ENCODE measurements around the gene MICAL1.

The MICAL1 gene, protein sequence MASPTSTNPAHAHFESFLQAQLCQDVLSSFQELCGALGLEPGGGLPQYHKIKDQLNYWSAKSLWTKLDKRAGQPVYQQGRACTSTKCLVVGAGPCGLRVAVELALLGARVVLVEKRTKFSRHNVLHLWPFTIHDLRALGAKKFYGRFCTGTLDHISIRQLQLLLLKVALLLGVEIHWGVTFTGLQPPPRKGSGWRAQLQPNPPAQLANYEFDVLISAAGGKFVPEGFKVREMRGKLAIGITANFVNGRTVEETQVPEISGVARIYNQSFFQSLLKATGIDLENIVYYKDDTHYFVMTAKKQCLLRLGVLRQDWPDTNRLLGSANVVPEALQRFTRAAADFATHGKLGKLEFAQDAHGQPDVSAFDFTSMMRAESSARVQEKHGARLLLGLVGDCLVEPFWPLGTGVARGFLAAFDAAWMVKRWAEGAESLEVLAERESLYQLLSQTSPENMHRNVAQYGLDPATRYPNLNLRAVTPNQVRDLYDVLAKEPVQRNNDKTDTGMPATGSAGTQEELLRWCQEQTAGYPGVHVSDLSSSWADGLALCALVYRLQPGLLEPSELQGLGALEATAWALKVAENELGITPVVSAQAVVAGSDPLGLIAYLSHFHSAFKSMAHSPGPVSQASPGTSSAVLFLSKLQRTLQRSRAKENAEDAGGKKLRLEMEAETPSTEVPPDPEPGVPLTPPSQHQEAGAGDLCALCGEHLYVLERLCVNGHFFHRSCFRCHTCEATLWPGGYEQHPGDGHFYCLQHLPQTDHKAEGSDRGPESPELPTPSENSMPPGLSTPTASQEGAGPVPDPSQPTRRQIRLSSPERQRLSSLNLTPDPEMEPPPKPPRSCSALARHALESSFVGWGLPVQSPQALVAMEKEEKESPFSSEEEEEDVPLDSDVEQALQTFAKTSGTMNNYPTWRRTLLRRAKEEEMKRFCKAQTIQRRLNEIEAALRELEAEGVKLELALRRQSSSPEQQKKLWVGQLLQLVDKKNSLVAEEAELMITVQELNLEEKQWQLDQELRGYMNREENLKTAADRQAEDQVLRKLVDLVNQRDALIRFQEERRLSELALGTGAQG

DNA sequence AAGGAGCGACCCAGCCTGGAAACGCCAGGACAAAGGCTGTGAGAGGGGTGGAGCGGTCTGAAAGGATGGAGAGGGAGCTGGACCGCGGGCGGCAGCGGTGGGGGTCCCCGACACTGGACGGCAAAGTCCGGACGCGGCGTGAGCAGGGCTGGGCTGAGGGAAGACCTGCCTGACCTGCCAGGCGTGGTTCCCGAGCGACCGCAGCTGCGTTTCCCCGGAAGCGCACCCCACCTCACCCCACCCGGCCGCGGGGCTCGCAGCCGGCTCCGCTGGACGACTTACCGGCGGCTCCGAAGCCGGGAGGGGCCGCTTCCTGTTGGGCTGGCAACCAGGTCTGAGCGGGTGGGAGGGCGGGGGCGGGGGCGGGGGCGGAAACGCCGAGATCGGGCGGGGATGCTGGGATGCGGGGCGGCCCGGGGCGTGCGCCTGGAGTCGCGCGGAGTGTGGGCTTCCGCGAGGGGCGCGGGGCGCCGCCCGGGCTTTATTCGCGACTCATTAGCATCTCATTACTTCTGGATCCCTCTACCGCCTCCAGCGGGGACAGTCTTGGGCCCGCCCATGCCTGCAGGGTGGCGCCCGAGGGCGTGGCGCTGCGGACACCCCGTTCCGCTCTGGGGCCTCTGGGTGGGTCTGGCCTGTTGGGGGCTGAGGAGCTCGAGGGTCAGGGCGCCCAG, at the start of gene MICAL1:
Gene MICAL1 (minus strand): TSS at position 336 of the 674 bp plus-strand sequence. CDS start 1,576 bp downstream, outside the sequence.
- DNase-seq (ENCODE audit: low spot score), result peak; percentile 77

DNA sequence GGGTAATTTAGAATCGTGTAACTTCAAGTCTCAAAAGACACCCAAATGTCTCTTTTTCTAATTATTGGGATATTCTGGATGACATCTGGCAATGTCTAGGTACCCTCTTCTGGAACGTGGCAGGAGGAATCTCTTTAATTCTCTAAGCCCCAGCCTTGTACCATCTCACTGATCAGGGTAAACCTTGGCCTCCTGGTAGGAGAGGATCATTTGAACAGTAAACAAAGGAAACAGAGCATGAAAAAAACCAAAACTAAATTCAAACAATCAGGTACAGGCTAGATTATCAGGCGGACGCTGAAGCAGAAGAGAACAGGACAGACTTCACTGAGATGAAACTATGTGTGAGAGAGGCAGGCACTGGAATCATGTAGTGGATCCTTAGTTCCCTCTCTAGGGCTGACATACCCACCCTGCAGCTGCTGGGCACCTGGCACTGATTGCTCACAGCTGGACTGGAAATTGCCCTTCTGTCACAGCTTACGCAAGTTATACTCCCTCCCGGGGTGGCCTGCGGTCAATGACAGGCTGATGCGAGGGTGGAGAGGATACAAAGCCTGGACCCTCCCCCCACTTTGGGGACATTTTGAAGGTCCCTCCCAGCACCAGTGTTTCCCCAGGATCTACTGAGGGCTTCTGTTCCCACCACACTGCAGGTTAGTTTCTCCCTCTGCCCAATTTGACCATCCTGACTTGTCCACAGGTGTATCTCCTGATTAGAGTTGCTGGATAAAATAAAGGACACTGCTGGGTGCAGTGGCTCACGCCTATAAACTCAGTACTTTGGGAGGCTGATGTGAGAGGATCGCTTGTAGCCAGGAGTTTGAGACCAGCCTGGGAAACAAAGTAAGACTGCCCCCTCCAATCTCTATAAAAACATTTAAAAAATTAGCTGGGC, 48.0 kb upstream of the MICAL1 start:
- no peak for DNase-seq (ENCODE audit: low spot score)

DNA sequence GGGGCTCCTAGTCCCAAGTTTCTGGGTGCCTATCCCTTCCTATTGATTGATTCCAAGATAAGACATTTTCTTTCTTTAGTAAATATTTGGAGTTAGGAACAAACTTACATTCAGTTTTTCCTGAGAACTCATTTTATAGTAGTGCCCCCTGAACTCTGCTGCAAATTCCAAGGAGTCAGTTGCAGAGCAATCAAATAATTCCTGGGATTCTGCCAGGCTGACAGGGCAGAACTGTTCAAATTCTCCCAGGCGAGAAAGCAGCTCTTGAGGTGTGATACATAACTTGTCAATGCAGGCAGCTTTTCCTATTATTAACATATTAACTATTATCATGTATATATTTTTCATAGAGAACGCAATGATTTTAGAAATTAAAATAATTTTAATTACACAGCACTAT, 43.4 kb upstream of the MICAL1 start:
- DNase-seq (ENCODE audit: low spot score), result no peak

DNA sequence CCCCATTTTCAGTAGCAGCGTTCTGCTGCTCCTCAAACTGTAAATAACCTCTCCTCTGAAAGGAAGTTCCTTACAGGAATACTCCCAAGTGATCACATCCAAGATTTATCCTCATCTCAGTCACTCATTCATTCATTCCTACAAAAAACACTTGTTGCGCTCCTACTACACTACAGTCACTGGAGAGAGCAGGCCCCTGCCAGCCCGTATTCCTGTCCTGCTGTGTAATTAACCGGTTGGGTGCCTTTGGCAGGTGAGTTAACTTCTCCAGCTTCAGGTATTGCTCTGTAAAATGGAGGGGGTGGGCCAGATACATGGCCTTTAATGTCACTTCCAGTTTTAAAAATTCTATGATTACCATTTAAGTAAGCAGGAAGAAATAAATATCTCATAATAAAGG, 42.5 kb upstream of the MICAL1 start:
- DNase-seq (ENCODE audit: low spot score), result no peak

DNA sequence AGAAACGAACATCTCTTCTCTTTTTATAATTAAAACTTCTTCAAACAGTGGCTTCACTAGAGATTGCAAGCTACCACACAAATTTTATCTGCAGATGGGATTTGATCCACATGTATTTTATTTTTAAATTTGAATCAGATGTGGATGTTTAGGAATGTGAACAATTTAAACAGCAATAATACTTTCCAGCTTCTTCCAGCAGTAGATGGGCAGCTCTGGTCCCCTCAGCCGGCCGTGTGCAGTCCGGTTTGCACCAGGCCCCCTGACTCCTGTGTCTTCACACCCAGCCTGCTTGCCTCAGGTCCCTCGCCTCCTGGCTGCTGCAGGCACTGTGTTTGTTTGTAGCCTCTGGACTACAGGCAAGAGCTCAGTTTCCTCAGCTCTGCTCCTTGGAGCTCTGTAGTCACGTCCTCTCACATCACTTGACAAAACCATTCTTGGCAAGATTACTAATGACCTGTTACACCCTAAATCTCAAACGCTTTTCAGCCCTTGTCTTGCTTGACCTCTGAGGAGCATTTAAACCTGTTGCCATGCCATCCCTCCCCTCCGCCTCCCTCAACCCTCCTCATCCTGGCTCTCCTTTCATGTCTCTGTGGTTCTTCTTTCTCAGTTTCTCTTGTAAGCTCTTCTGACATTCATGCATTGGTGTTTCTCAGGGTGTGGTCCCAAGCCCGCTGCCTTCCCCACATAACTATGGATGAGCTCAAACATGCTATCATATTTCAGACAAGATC, 40.6 kb upstream of the MICAL1 start:
- DNase-seq (ENCODE audit: low spot score), result no peak

DNA sequence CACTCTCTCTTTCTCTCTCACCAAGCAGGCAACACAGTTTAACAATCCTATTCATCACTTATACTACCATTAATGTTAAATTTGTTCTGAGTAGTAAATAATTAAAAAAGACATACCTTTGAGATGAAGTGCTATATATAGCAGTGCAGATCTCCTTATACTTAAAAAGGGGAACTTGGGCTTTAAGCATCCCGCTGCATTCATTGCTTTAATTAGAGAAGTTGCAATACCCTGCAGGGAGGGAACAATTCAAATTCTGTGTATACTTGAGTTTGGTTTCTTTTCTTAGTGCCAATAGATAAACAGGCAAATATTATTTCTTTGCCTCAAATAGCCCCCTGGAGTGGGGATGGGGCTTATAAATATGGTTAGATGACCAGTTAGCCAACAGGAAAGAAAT, 38.3 kb upstream of the MICAL1 start:
- DNase-seq (ENCODE audit: low spot score), result no peak

DNA sequence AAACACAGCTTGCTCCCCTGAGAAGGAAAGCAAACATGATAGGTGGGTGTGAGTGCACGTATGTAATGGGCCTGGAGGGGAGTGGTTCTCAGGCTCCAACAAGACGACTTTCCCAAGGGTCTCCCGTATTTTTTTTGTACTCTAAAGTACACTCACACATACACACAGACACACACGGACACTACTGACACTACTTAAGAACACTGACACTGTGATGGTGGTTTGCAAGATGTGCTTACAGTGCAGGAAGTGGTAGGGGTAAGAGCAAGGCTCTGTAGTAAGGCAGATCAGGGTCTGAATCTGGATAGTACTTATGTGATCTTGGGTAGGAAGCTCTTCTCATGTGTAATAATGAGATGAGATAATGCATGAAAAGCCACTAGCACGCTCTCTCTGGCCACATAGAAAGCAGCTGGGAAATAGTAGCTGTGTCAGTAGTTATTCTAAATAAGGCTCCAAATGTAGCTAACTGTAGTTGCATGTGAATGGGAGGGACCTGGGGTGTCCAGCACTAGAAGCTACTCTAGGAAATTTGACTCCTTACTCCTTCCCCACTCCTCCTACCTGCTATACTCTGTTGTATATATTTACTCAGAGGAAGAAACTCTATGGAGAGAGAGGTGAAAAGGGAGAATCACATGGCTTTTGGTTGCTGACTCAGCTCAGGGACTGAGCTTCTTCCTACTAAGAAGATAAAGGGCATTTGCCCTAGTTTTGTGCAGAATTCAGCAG, 35.8 kb upstream of the MICAL1 start:
- DNase-seq (ENCODE audit: low spot score), result no peak

DNA sequence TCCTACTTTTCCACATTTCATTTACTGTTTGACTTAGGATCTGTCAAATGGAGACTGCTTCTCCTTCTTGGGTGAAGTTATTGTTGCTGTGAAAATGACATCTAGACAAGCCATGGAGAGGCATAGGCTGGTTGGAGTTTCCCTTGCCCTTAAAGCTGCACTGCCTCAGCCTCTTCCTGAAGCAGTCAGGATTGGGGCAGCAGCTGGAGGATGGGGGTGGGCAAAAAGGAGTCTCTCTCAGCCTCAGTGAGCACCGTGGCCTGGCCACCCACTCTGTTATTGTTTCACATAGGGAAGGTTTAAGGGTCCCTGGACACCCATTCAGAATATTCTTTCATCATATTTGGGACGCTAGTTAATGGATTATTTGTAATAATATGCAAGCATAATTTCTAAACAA, 35.1 kb upstream of the MICAL1 start:
- no peak for DNase-seq (ENCODE audit: low spot score)

DNA sequence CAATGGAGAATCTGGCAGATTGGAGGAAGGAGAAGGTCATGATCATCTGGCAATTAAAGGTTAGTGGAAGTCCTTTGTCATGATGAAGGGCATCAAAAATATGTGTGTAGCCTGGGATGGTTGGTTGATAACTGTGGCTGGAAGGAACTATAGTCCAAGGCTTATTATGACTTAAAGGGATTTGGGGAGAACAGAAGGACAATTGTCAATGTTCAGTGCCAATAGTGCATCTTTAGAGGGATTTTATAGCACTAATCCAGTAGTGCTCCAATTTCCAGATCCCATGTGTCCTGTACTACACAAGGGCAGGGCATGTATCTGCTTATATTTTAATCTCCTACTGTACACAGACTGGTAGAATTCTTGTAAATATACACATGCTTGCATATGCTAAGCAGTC, 32.4 kb upstream of the MICAL1 start:
- no peak for DNase-seq (ENCODE audit: low spot score)

DNA sequence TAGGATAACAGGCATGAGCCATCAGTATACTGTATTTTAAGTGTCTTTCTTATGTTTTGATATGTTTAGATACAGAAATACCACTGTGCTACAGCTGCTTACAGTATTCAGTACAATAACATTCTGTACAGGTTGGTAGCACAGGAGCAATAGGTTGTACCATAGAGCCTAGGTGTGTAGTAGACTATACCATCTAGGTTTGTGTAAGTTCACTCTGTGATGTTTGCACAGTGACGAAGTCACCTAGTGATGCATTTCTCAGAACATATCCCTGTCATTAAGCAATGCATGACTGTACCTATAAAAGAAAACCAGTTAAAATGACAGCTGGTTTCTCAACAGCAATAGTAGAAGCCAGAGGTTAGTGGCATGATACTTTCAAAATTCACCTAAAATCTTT, 30.5 kb upstream of the MICAL1 start:
- DNase-seq (ENCODE audit: low spot score), result no peak

DNA sequence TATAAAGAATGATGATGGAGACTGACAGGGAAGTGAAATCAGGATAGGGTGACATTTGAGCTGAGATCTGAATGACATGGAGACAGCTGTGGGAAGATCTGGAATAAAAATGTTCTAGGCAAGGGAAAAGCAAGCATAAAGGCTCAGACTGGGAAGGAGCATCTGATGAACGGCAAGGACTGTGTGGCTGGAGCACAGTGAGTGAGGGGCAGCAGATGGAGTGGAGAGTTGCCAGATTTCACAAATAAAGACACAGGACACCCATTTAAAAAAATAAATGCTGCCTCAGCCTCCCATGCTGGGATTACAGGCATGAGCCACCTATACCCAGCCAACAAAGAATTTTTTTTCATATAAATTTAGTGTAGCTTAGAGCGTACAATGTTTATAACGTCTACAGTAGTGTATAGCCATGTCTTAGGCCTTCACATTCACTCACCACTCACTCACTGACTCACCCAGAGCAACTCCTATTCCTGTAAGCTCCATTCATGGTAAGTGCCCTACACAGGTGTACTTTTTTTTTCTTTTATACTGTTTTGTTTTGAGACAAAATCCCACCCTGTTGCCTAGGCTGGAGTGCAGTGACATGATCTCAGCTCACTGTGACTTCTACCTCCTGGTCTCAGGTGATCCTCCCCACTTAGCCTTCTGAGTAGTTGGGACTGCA, 29.8 kb upstream of the MICAL1 start:
- no peak for DNase-seq (ENCODE audit: low spot score)

DNA sequence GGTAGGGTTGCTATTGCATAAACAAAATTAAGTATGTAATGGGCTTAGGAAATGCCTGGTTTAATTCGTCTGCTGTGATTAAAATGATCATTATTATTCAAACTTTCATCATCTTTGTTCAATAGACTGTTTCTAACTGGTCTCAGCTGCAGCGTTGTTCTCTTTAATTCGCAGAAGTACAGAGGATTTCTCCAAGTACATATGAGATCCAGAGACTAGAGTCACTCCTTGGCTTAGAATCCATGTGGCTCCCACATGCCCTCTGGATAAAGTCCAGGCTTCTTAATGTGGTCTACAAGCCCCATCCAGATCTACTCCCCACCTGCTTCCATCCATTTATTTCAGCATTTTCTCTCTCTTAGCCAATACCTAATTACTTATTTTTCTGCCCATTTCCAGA, 28.6 kb upstream of the MICAL1 start:
- DNase-seq (ENCODE audit: low spot score), result no peak

DNA sequence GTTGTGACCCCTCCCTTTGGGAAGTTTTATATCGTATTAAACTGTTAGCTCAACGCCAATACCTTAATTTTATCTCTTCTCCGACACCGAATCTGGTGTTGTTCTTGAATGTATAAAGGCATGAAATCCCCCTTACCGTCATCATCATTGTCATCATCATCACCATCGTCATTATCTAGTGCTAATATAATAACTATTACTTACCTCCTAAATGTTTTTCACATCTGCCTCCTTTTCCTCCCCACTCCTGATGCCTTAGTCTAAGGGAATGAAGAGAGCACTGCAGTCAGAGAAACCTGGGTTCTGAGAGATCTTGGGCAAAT, 28.1 kb upstream of the MICAL1 start:
- no peak for DNase-seq (ENCODE audit: low spot score)

DNA sequence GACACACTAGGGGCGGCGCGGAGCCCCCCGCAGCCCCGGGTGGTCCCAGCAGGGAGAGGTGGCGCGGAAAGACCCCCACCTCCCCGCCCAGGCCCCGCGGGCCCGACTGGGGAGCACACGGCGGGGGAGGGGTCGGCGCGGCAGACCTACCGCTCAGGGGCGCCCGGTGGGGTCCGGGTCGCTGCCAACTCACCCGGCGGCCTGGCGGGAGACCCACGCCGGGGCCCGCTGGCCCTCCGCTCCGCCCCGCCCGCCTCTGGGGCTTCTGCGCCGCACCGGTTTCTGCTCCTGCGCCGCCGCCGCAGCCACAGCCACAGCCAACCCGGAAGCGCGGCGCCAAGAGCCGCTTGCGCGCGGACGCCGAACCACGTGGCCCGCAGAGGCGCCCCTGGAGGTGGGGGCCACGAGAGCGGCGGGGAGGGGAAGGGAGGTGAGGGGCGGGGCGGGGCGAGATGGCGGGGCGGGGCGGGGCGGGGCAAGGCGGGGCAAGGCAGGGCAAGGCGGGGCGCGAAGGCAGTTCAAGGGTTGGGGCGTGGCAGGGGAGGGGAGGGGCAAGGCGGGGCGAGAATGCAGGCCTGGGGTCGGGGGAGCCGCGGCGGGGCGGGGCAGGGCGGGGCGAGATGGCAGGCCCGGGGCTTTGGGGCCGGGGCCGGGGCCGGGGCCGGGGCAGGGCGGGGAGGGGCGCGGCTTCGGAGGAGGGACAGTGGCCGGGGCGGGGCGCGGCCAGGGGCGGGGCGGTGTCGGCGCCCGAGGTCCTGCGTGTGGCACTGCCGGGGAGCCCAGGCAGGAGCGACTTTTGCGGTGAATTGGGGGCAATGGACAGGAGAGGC, 27.5 kb upstream of the MICAL1 start, which contains the start of gene ZBTB24:
Gene ZBTB24 (minus strand): TSS at position 315 of the 830 bp plus-strand sequence. CDS start 1,193 bp downstream, outside the sequence.
- peak; percentile 73 for DNase-seq (ENCODE audit: low spot score)

DNA sequence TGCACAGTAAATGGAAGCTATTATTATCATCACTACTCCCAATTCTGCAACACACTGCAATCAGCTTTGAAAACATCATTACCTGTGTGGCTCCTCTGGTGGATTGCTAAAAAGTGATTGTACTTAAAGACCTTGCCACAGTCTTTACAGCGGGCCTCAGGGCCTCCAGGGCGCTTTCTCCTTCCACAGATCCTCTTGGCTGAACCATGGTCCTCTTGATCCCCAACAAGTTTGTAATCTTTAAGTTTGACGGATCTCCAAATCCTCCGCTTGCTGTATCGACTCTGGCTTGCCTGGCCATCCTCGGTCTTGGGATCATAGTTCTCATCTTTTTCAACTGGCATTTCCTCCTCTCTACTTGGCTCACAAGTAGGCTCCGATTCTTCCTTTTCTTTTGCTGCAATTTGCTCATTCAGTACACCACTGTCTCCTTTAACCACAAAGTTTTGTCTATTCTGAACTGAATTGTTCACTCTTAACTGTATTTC, 25.5 kb upstream of the MICAL1 start:
- no peak for DNase-seq (ENCODE audit: low spot score)

DNA sequence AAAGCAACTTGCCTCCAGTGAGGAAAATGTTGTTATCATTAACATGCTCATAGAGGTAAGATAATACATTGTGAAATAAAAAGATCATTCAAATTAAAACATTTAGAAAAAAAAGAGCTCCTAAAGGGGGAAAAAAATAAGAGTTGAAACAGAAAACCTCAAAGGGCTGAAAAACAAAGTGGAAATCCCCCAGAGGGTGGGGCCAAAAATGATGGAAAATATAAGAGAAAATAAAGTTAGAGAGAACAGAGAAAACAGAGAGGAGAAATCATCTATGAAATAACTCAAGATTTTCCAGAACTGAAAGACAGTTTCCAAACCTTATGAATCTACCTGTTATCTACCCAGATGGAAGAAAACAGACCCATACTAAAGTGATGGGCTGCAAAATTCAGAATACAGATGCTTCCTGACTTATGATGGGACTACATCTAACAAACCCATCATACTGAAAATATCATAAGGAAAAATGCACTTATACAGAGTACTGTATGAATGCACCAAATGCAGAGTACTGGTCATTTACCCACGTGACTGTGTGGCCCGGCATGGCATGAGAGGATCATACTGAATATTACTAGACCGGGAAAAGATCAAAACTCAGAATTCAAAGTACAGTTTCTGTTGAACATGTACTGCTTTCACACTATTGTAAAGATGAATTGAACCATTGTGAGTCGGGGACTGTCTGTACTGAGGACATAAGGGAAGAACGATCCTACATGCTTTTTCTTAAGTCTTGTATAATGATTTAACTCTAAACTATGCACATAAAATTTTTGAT, 23.5 kb upstream of the MICAL1 start:
- no peak for DNase-seq (ENCODE audit: low spot score)

DNA sequence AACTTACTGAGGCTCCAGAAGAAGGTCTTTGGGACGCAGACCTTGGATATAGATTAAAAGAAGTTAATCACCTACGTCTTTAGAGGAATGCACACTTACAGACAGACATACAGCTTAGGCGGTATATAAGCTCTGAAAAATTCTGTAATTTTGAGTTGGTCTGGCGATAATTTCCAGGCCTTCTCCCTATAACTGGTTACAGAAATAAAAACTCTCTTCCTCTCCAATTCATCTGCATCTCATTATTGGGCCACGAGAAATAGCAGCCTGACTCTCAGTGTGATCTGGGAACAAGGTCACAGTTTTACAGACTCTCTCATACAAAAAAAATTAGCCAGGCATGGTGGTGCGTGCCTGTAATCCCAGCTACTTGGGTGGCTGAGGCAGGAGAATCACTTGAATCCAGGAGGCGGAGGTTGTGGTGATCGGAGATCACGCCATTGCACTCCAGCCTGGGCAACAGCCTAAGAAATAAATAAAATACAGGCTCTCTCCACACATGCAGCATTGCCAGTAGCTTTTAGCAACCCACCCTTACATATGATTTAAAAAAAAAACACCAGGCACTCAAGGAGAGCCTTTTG, 22.7 kb upstream of the MICAL1 start:
- no peak for DNase-seq (ENCODE audit: low spot score)
